Measurements from ENCODE around the gene CTU2.

Gene CTU2

GRCh38 chr16:88705076-88705684 is 1.1 kb upstream of the CTU2 start:
- DNase-seq: no peak
- Mint-ChIP-seq H3K4me1 (peaks cover 24% of the 10 kb centered on the region), H3K27ac (no peak overlapping the region), H3K9me3 (no peaks in the 10 kb centered on the region), H3K4me3 (peak overlapping the region; percentile 87), H3K36me3 (ENCODE audit: low read depth) (no peaks in the 10 kb centered on the region), H3K27me3 (ENCODE audit: low read depth, poor library complexity) (peaks cover 7% of the 10 kb centered on the region)
- TF ChIP-seq, protein P1, sequence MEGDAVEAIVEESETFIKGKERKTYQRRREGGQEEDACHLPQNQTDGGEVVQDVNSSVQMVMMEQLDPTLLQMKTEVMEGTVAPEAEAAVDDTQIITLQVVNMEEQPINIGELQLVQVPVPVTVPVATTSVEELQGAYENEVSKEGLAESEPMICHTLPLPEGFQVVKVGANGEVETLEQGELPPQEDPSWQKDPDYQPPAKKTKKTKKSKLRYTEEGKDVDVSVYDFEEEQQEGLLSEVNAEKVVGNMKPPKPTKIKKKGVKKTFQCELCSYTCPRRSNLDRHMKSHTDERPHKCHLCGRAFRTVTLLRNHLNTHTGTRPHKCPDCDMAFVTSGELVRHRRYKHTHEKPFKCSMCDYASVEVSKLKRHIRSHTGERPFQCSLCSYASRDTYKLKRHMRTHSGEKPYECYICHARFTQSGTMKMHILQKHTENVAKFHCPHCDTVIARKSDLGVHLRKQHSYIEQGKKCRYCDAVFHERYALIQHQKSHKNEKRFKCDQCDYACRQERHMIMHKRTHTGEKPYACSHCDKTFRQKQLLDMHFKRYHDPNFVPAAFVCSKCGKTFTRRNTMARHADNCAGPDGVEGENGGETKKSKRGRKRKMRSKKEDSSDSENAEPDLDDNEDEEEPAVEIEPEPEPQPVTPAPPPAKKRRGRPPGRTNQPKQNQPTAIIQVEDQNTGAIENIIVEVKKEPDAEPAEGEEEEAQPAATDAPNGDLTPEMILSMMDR (IDR thresholded peaks at IDR 0.05): no peak

DNA sequence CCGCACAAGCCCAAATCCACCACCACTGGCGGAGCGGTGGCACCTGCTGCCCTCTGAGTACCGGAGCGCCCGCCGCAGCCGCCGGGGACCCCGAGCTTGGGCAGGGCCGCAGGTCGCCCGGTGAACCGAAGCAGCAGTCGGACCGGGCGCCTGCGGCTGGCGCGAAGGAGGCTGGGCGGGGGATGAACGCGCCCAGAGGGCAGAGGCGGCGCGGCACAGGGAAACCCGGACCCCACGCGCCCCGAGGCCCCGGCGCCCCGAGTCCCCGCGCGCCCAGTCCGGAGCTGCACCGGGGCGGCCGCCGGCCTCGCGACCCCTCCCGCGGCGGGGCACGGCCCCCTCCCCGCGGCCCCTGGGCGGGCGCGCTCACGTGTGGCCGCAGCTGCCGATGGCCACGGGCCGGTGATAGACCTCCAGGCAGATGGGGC is 488 bp upstream of the CTU2 start:
- Mint-ChIP-seq H3K4me3 (peak overlapping the region; percentile 87), H3K36me3 (ENCODE audit: low read depth) (no peaks in the 10 kb centered on the region), H3K27ac (no peak overlapping the region), H3K27me3 (ENCODE audit: low read depth, poor library complexity) (peaks cover 7% of the 10 kb centered on the region), H3K9me3 (no peaks in the 10 kb centered on the region), H3K4me1 (peaks cover 29% of the 10 kb centered on the region)
- DNase-seq: peak; percentile 56
- TF ChIP-seq, protein P1 (IDR thresholded peaks at IDR 0.05): no peak

DNA sequence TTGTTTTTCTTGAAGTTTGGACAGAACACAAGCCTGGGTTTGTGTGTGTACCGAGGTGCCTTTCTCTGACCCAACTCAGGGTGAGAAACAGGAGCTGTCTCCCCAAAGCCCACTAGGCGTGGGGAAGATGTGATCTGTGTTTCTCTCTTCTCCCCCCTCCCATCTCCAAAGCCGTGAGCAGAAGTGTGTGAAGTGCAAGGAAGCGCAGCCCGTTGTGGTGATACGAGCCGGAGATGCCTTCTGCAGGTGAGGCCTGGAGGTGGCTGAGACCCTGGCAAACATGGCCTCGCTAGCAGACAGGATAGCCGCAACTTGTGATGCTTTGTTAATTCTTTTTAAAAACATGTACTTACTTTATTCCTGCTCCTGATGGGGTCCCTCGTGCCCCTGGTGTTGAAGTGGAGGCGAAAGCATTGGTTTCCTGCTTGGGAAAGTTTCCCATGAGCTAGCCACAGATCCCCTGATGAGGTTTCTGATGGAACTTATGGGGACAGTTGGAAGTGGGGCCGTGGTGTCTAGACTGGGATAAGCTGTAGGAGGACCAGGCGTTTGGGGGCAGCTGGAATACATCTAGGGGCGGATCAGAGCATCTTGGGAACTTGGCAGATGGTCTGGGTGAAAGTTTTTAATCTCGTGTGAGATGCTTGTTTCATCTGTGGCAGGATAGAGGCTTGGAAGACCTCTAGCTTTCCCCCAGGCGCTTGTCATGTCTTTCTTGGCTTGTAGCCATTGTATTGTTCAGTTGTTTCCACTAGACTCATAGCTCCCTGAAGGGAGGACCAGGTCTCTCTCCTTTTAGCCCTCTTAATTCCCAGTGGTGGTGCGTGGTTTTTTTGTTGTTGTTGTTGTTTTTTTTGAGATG is 893 bp downstream of the CTU2 start:
- H3K9me3 Mint-ChIP-seq: no peaks in the 10 kb centered on the region

DNA sequence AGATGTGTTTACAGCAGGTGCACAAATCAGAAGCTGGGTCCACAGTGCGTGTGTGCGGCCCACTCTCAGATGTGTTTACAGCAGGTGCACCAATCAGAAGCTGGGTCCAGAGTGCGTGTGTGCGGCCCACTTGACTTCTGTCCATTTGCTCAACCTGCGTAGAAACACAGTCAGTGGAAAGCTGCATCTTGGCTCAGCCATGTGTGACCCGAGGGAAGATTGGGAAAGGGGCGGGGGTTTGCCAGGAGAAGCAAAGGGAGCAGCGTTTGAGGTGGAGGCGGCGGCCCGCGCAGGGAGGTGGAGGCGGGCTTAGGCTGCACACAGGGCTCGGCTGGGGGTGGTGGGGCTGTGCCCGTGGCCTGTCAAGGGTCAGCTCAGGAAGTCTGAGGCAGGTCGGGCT is 4.3 kb downstream of the CTU2 start:
- no peak overlapping the region for H3K4me3 Mint-ChIP-seq
- H3K36me3 Mint-ChIP-seq (ENCODE audit: low read depth): no peaks in the 10 kb centered on the region
- H3K9me3 Mint-ChIP-seq: no peaks in the 10 kb centered on the region
- peaks cover under 1% of the 10 kb centered on the region for H3K27me3 Mint-ChIP-seq (ENCODE audit: low read depth, poor library complexity)
- H3K4me1 Mint-ChIP-seq: peaks cover 22% of the 10 kb centered on the region
- TF ChIP-seq, protein P1 (IDR thresholded peaks at IDR 0.05): no peak
- no peak overlapping the region for H3K27ac Mint-ChIP-seq
- no peak for DNase-seq

More for the DNA sequence above, 893 bp downstream of the CTU2 start:
- Mint-ChIP-seq H3K27ac (no peak overlapping the region), H3K36me3 (ENCODE audit: low read depth) (no peaks in the 10 kb centered on the region), H3K27me3 (ENCODE audit: low read depth, poor library complexity) (peaks cover 7% of the 10 kb centered on the region), H3K4me1 (peaks cover 35% of the 10 kb centered on the region), H3K4me3 (peak overlapping the region; percentile 83)
- TF ChIP-seq, protein P1 (IDR thresholded peaks at IDR 0.05): no peak
- no peak for DNase-seq

DNA sequence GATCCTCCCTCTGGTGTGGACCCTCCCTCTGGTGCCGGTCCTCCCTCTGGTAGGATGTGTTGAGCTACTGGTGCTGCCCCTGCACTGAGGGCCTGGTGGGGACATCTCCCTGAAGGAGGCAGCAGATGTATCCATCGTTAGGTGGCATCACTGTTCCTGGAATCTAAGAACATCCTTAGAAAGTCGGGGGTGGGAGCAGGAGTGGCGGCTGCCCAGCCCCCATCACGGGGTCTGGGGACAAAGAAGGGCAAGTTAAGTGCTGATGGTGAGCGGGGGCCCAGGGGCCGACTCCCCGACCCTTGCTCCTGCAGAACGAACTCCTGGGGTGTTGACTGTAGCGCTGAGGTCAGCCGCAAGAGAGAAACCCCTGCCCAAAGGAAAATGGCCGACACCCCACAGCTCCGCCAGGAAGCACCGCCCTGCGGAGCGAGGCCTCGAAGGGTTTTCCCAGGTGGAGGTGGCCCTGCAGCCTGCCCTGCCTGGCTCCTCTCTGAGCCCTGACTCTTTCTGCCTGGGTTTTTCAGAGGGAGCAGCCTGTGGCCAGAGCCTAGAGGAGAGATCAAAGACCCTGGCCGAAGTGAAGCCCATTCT is 5.5 kb downstream of the CTU2 start:
- TF ChIP-seq, protein P1 (IDR thresholded peaks at IDR 0.05): no peak
- Mint-ChIP-seq H3K36me3 (ENCODE audit: low read depth) (no peaks in the 10 kb centered on the region), H3K27ac (no peak overlapping the region), H3K9me3 (no peaks in the 10 kb centered on the region), H3K4me3 (no peak overlapping the region), H3K4me1 (peaks cover 19% of the 10 kb centered on the region), H3K27me3 (ENCODE audit: low read depth, poor library complexity) (no peaks in the 10 kb centered on the region)
- DNase-seq: no peak
